ENCODE measurements around the gene DSC1.
A peak's percentile ranks its signal among the peaks of the same experiment; 100 is the strongest.

Gene DSC1

GRCh38 chr18:31112804-31113203 is 49.9 kb downstream of the DSC1 start:
- Histone ChIP-seq H3K36me3 (ENCODE audit: control insufficient read depth, insufficient read depth, low read length) (no peaks in the 10 kb centered on the region), H3K9me3 (ENCODE audit: control insufficient read depth, low read length) (no peaks in the 10 kb centered on the region), H3K4me1 (ENCODE audit: control insufficient read depth, insufficient read depth, low read length) (no peaks in the 10 kb centered on the region), H3K27ac (ENCODE audit: insufficient read depth, low read depth, low read length, poor library complexity, severe bottlenecking) (no peak overlapping the region), H3K27me3 (ENCODE audit: control insufficient read depth, insufficient read depth, low read length, poor library complexity, severe bottlenecking) (no peaks in the 10 kb centered on the region), H3K4me3 (ENCODE audit: insufficient read depth, low read depth, low read length) (no peak overlapping the region)
- WGBS, 2 experiments: 92 to 95% methylated on average over 2 of the region's 2 CpGs

- peaks cover 8% of the 10 kb centered on the region for H3K27me3 ChIP-seq (ENCODE audit: control insufficient read depth, insufficient read depth, low read length, poor library complexity, severe bottlenecking)
- H3K36me3 ChIP-seq (ENCODE audit: control insufficient read depth, insufficient read depth, low read length): no peaks in the 10 kb centered on the region
- no peaks in the 10 kb centered on the region for H3K9me3 ChIP-seq (ENCODE audit: control insufficient read depth, low read length)
- H3K4me1 ChIP-seq (ENCODE audit: control insufficient read depth, insufficient read depth, low read length): no peaks in the 10 kb centered on the region
- H3K27ac ChIP-seq (ENCODE audit: insufficient read depth, low read depth, low read length, poor library complexity, severe bottlenecking): no peak overlapping the region
- no peak overlapping the region for H3K4me3 ChIP-seq (ENCODE audit: insufficient read depth, low read depth, low read length)
- 94 to 98% methylated on average over 3 of the region's 3 CpGs for WGBS, 2 experiments
These were observed 56.9 kb downstream of the DSC1 start for GRCh38 chr18:31105733-31106132.

- H3K4me3 ChIP-seq (ENCODE audit: insufficient read depth, low read depth, low read length): no peak overlapping the region
- no peaks in the 10 kb centered on the region for H3K36me3 ChIP-seq (ENCODE audit: control insufficient read depth, insufficient read depth, low read length)
- no peak overlapping the region for H3K27ac ChIP-seq (ENCODE audit: insufficient read depth, low read depth, low read length, poor library complexity, severe bottlenecking)
- H3K4me1 ChIP-seq (ENCODE audit: control insufficient read depth, insufficient read depth, low read length): no peaks in the 10 kb centered on the region
- H3K9me3 ChIP-seq (ENCODE audit: control insufficient read depth, low read length): no peaks in the 10 kb centered on the region
- WGBS, 2 experiments: 97 to 100% methylated on average over 3 of the region's 3 CpGs
- H3K27me3 ChIP-seq (ENCODE audit: control insufficient read depth, insufficient read depth, low read length, poor library complexity, severe bottlenecking): peaks cover 8% of the 10 kb centered on the region
These were observed 58.2 kb downstream of the DSC1 start for GRCh38 chr18:31104444-31104843.

- Histone ChIP-seq H3K4me1 (ENCODE audit: control insufficient read depth, insufficient read depth, low read length) (no peaks in the 10 kb centered on the region), H3K9me3 (ENCODE audit: control insufficient read depth, low read length) (no peaks in the 10 kb centered on the region), H3K27me3 (ENCODE audit: control insufficient read depth, insufficient read depth, low read length, poor library complexity, severe bottlenecking) (peaks cover 8% of the 10 kb centered on the region), H3K36me3 (ENCODE audit: control insufficient read depth, insufficient read depth, low read length) (no peaks in the 10 kb centered on the region), H3K27ac (ENCODE audit: insufficient read depth, low read depth, low read length, poor library complexity, severe bottlenecking) (no peak overlapping the region), H3K4me3 (ENCODE audit: insufficient read depth, low read depth, low read length) (no peak overlapping the region)
- 87 to 94% methylated on average over 3 of the region's 3 CpGs for WGBS, 2 experiments
These were observed 59.2 kb downstream of the DSC1 start for GRCh38 chr18:31103423-31103822.

- peaks cover 8% of the 10 kb centered on the region for H3K27me3 ChIP-seq (ENCODE audit: control insufficient read depth, insufficient read depth, low read length, poor library complexity, severe bottlenecking)
- H3K27ac ChIP-seq (ENCODE audit: insufficient read depth, low read depth, low read length, poor library complexity, severe bottlenecking): no peak overlapping the region
- 86 to 100% methylated on average over 1 of the region's 2 CpGs for WGBS, 2 experiments
- no peaks in the 10 kb centered on the region for H3K4me1 ChIP-seq (ENCODE audit: control insufficient read depth, insufficient read depth, low read length)
- H3K4me3 ChIP-seq (ENCODE audit: insufficient read depth, low read depth, low read length): no peak overlapping the region
- H3K36me3 ChIP-seq (ENCODE audit: control insufficient read depth, insufficient read depth, low read length): no peaks in the 10 kb centered on the region
- H3K9me3 ChIP-seq (ENCODE audit: control insufficient read depth, low read length): no peaks in the 10 kb centered on the region
These were observed 59.7 kb downstream of the DSC1 start for GRCh38 chr18:31102941-31103340.

GRCh38 chr18:31102025-31102684 is 60.5 kb downstream of the DSC1 start, which contains the start of gene DSC2:
Gene DSC2, minus strand, starts transcription at chr18:31102421. Its CDS starts 450 bp downstream, at chr18:31101971.
- H3K4me1 ChIP-seq (ENCODE audit: control insufficient read depth, insufficient read depth, low read length): no peaks in the 10 kb centered on the region
- WGBS, 2 experiments: 0% methylated on average over 44 of the region's 44 CpGs
- H3K4me3 ChIP-seq (ENCODE audit: insufficient read depth, low read depth, low read length): peak within 1 kb of the TSS; percentile 75
- no peaks in the 10 kb centered on the region for H3K36me3 ChIP-seq (ENCODE audit: control insufficient read depth, insufficient read depth, low read length)
- H3K27me3 ChIP-seq (ENCODE audit: control insufficient read depth, insufficient read depth, low read length, poor library complexity, severe bottlenecking): peaks cover 8% of the 10 kb centered on the region
- H3K27ac ChIP-seq (ENCODE audit: insufficient read depth, low read depth, low read length, poor library complexity, severe bottlenecking): peak within 1 kb of the TSS; percentile 79
- no peaks in the 10 kb centered on the region for H3K9me3 ChIP-seq (ENCODE audit: control insufficient read depth, low read length)

- Histone ChIP-seq H3K36me3 (ENCODE audit: control insufficient read depth, insufficient read depth, low read length) (no peaks in the 10 kb centered on the region), H3K27me3 (ENCODE audit: control insufficient read depth, insufficient read depth, low read length, poor library complexity, severe bottlenecking) (peaks cover 8% of the 10 kb centered on the region), H3K9me3 (ENCODE audit: control insufficient read depth, low read length) (no peaks in the 10 kb centered on the region), H3K4me1 (ENCODE audit: control insufficient read depth, insufficient read depth, low read length) (no peaks in the 10 kb centered on the region), H3K4me3 (ENCODE audit: insufficient read depth, low read depth, low read length) (peak overlapping the region; percentile 75), H3K27ac (ENCODE audit: insufficient read depth, low read depth, low read length, poor library complexity, severe bottlenecking) (peak overlapping the region; percentile 79)
- WGBS, 2 experiments: 0% methylated on average over 72 of the region's 72 CpGs
These were observed 61.3 kb downstream of the DSC1 start for GRCh38 chr18:31101183-31102024.

GRCh38 chr18:31100436-31101182 is 62.0 kb downstream of the DSC1 start:
- no peaks in the 10 kb centered on the region for H3K4me1 ChIP-seq (ENCODE audit: control insufficient read depth, insufficient read depth, low read length)
- no peaks in the 10 kb centered on the region for H3K9me3 ChIP-seq (ENCODE audit: control insufficient read depth, low read length)
- H3K27ac ChIP-seq (ENCODE audit: insufficient read depth, low read depth, low read length, poor library complexity, severe bottlenecking): peak overlapping the region; percentile 79
- H3K27me3 ChIP-seq (ENCODE audit: control insufficient read depth, insufficient read depth, low read length, poor library complexity, severe bottlenecking): peaks cover 8% of the 10 kb centered on the region
- no peaks in the 10 kb centered on the region for H3K36me3 ChIP-seq (ENCODE audit: control insufficient read depth, insufficient read depth, low read length)
- H3K4me3 ChIP-seq (ENCODE audit: insufficient read depth, low read depth, low read length): peak overlapping the region; percentile 75
- WGBS, 2 experiments: 1% methylated on average over 21 to 23 of the region's 23 CpGs

- H3K27ac ChIP-seq (ENCODE audit: insufficient read depth, low read depth, low read length, poor library complexity, severe bottlenecking): no peak overlapping the region
- H3K9me3 ChIP-seq (ENCODE audit: control insufficient read depth, low read length): no peaks in the 10 kb centered on the region
- H3K4me1 ChIP-seq (ENCODE audit: control insufficient read depth, insufficient read depth, low read length): no peaks in the 10 kb centered on the region
- H3K27me3 ChIP-seq (ENCODE audit: control insufficient read depth, insufficient read depth, low read length, poor library complexity, severe bottlenecking): peaks cover 8% of the 10 kb centered on the region
- H3K36me3 ChIP-seq (ENCODE audit: control insufficient read depth, insufficient read depth, low read length): no peaks in the 10 kb centered on the region
- WGBS, 2 experiments: 78 to 82% methylated on average over 9 of the region's 10 CpGs
- peak overlapping the region; percentile 75 for H3K4me3 ChIP-seq (ENCODE audit: insufficient read depth, low read depth, low read length)
These were observed 63.0 kb downstream of the DSC1 start for GRCh38 chr18:31099450-31100230.
